IPS-18a (cell line): ENCODE results near the gene NGRN.
"Not testable (repeated sequence)": the region's sequence is repeated elsewhere in the genome, so short reads cannot be mapped to it uniquely, and the experiment has no call there.

ENCODE experiments used
- H3K27ac ChIP-seq: one replicate; pipeline ENCODE4 v1.5.1; 2013; ENCODE audit warnings: low read length
- H3K27me3 ChIP-seq: one replicate; pipeline ENCODE4 v1.6.1; 2013; ENCODE audit warnings: mild to moderate bottlenecking, low read length; ENCODE audit not compliant: control insufficient read depth, insufficient read depth
- H3K36me3 ChIP-seq: one replicate; pipeline ENCODE4 v1.6.1; 2013; ENCODE audit warnings: low read depth, low read length; ENCODE audit not compliant: control insufficient read depth
- H3K4me1 ChIP-seq: one replicate; pipeline ENCODE4 v1.6.1; 2013; ENCODE audit warnings: low read depth, low read length; ENCODE audit not compliant: control insufficient read depth
- H3K4me3 ChIP-seq: one replicate; pipeline ENCODE4 v1.5.1; 2013; ENCODE audit warnings: low read length
- H3K9ac ChIP-seq: one replicate; pipeline ENCODE4 v1.6.1; 2013; ENCODE audit warnings: mild to moderate bottlenecking, low read length, moderate library complexity
- H3K9me3 ChIP-seq: one replicate; pipeline ENCODE4 v1.6.1; 2013; ENCODE audit warnings: low read depth, low read length; ENCODE audit not compliant: control insufficient read depth

Gene NGRN

DNA sequence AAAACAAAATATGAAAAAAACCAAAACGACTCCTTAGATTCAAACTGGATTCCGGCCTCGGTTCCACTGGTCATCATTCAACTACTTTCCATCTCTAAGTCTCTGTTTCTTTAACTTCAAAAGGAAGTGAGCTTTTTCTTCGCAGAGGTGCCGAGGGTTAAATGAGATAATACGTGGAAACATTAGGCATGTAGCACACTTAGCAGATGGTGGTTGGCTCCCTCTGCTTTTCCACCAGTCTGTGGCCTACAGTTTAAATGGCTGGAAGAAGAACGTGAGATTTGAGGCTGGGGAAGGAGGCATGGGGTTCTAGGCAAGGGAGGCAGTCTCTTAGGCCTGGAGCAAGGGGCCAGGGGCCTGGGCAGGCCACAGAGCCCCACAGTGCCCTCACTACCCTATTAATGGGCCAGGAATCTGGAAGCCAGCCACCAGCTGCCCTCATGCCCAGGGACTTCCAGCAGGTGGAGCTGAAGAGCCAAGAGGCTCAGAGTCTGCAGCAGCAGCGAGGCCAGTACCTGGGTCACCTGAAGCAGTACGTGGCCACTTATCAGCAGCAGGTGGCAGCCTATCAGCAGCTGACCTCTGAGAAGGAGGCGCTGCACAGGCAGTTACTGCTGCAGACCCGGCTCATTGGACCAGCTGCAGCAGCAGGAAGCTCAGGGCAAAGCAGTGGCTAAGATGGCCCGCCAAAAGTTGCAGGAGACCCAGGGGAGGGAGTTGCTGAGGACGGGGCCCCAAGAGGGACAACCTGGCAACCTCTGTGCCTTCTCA is 27.8 kb downstream of the NGRN start:
- not testable (repeated sequence) for H3K9ac ChIP-seq, H3K4me1 ChIP-seq, H3K4me3 ChIP-seq, H3K27me3 ChIP-seq, H3K36me3 ChIP-seq, H3K9me3 ChIP-seq, H3K27ac ChIP-seq

DNA sequence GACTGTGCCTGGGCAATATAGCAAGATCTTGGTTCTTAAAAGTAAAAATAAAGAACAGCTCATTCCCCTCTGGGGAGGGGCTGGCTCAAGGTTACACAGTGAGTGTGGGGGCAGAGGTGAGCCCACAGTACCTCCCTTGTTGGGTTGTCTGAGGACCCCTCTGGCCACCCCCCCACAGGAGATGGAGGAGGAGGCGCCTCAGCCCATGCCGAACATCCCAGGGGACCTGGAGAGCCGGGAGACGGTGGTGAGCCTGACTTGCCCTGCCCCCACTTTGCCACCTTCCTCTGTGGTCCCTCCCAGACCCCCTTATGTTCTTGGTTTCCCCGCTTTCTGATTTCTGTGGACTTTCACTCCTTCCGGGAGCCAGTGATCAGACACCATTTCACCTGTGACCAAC is 28.7 kb downstream of the NGRN start:
- H3K4me1 ChIP-seq: no peaks in the 10 kb centered on the region
- H3K9me3 ChIP-seq: no peaks in the 10 kb centered on the region
- H3K27ac ChIP-seq: no peak overlapping the region
- H3K36me3 ChIP-seq: no peaks in the 10 kb centered on the region
- no peak overlapping the region for H3K9ac ChIP-seq
- H3K27me3 ChIP-seq: no peaks in the 10 kb centered on the region
- H3K4me3 ChIP-seq: no peak overlapping the region

DNA sequence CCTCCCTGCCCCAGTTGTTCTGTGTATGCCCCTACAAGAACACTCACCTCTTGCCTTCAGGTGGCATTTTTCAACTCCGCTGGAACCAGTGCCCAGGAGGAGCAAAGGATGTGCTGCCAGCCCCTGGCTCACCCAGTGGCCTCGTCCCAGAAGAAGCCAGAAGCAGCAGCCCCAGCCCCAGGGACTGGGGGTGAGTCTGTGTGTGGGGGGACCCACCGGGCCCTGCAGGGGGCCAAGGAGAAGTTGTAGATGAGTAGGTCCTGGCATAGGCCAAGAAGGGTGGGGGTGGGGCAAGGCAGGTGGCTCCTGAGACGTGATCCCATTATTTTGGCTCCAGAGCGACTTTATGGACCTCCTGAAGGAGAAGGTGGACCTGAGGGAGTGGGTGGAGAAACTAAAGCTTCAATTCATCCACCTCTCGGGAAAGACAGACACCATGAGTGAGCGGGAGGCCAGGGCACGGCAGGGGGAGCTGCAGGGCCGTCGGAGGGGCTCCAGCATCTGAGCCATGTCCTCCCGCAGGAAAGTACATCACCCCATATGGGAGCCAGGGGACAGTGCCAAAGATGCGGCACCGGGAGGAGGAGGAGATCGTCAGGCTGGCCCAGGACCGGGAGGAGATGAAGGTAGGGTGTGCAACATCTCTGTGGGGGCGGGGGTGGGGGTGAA is 29.3 kb downstream of the NGRN start:
- H3K9me3 ChIP-seq: no peaks in the 10 kb centered on the region
- no peaks in the 10 kb centered on the region for H3K36me3 ChIP-seq
- no peak overlapping the region for H3K4me3 ChIP-seq
- H3K27ac ChIP-seq: no peak overlapping the region
- H3K27me3 ChIP-seq: no peaks in the 10 kb centered on the region
- no peak overlapping the region for H3K9ac ChIP-seq
- H3K4me1 ChIP-seq: no peaks in the 10 kb centered on the region

DNA sequence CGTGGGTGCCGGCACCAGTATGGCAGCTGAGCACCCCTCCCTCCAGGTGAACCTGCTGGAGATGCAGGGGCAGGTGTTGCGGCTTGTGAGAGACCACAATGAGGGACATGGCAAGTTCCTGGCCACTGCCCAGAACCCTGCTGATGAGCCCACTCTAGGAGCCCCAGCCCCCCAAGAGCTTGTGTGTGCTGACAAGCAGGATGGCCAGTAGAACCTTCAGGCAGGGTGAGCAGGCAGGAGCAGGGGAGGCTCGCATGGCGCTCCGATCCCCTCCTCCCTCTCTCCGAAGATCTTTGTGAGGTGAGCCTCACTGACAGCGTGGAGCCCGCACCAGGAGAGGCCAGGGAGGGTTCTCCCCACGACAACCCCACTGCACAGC is 29.8 kb downstream of the NGRN start:
- H3K9me3 ChIP-seq: no peaks in the 10 kb centered on the region

DNA sequence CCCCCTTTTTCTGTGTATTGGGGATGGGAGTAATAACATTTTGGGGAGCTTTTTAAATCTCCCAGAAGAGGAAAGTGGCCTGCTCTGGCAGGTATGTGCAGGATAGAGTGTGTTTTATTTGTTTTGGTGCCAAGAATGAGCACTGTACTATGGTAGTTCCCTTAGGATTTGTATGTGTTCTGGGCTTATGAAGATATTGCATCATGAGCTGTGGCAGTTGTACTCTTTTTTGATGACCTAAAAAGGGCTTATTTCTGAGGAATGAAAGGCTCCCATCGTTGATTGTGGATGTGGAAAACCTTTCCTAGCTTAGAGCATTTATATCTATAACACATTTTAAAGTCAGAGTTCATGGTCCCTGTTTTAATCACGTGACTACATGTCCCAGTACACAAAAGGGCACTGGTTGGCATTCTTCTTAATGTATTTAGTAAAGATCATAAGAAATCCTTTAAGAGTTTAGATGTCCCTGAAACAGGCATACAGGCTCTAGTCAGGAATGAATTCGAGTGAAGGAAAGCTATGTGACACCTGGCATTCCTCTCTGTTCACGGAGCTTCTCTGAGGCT is 30.9 kb downstream of the NGRN start:
- not testable (repeated sequence) for H3K27me3 ChIP-seq, H3K4me3 ChIP-seq, H3K9ac ChIP-seq, H3K4me1 ChIP-seq, H3K9me3 ChIP-seq, H3K27ac ChIP-seq, H3K36me3 ChIP-seq

More for the DNA sequence above, 29.8 kb downstream of the NGRN start:
- Histone ChIP-seq H3K27me3 (no peaks in the 10 kb centered on the region), H3K4me1 (no peaks in the 10 kb centered on the region), H3K36me3 (no peaks in the 10 kb centered on the region), H3K4me3 (no peak overlapping the region), H3K27ac (no peak overlapping the region), H3K9ac (no peak overlapping the region)

- Histone ChIP-seq H3K9me3 (no peaks in the 10 kb centered on the region), H3K4me1 (peaks cover 8% of the 10 kb centered on the region), H3K4me3 (no peak overlapping the region), H3K36me3 (no peaks in the 10 kb centered on the region), H3K27me3 (no peaks in the 10 kb centered on the region), H3K27ac (no peak overlapping the region), H3K9ac (no peak overlapping the region)
Measured at GRCh38 chr15:90297021-90297420, 31.5 kb downstream of the NGRN start.

DNA sequence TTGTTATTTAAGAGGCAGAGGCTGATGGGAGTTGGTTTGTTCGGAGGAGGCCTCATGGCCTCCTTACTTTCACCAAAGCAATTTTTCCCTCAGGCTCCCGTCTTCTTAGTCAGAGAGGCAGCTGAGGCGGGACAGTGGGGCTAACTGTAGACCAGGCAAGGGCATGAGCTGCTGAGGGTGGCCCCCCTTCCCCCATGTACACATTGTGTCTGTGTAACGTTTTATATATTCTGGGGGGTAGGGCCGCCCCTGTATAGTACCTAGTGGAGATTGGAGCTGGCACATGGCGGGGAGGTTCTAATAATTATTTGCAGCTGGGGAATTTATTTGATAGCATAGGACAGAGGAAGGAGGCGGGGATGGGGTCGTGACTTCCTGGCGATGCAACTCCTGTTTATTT is 35.1 kb downstream of the NGRN start:
- no peaks in the 10 kb centered on the region for H3K36me3 ChIP-seq
- H3K27ac ChIP-seq: no peak overlapping the region

DNA sequence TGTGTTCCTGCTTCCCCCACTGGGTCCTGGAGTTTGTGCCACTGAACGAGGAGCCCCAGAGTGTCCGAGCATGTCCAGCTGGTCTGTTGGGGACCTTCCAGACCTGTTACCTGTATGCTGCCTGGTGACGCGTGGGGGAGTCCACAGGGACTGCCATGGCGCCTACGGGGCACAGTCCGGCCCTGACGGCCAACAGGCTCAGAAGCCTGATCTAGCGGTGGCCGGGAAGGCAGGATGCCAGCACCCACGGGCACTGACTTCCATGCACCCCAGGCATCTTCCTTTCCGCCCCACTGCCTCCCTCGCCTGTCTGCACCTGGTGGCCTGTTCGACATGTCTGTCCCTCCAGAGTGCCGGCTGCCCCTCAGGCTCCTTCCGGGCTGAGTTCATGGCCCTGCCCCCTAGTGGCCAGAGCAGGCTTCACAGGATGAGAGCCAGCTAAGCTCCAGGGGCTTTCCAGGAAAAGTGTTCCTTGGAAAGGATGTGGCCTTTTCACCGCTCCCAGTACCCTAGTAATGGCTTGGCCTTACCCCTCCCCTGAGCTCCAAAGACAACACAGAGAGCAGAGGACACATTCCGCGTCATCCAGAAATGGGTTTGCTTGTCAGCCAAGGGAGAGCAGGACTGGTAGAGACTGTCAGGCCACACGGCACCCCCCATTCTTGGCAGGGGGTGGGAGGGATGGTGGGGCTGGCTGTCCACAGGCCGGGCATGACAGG is 35.7 kb downstream of the NGRN start:
- H3K9me3 ChIP-seq: no peaks in the 10 kb centered on the region
- peaks cover 8% of the 10 kb centered on the region for H3K4me1 ChIP-seq
- H3K36me3 ChIP-seq: no peaks in the 10 kb centered on the region
- H3K27me3 ChIP-seq: no peaks in the 10 kb centered on the region
- H3K9ac ChIP-seq: no peak overlapping the region
- H3K4me3 ChIP-seq: no peak overlapping the region
- no peak overlapping the region for H3K27ac ChIP-seq

More for the DNA sequence above, 35.1 kb downstream of the NGRN start:
- H3K9me3 ChIP-seq: no peaks in the 10 kb centered on the region
- H3K9ac ChIP-seq: no peak overlapping the region
- no peaks in the 10 kb centered on the region for H3K27me3 ChIP-seq
- H3K4me1 ChIP-seq: peaks cover 8% of the 10 kb centered on the region
- no peak overlapping the region for H3K4me3 ChIP-seq

DNA sequence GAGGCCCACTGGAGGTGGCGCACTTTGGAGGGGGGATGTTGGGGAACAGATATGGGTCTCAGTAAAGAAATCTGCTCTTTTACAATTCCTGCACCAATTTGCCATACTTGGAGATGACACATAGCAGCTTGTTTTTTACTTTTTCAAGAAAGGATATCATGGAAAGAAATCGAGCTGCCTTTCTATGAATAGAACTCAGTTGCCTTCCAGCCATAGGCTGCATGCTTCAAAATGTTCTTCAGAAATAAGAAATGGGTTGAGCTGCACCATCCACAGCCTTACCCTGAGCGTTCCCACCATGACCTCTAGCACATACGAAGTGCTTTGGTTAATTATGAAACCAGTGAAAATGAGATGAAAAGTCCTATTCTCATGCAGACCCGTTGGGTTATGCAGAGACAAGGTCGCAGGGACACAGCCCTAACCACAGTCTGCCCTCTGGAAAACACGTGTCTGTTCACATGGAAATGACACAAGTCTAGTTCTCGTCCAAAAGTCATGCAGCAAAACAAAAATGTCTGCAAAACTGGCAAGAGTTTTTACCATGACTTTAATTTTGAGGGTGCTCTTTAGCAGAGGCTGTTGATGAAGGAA is 36.3 kb downstream of the NGRN start:
- Histone ChIP-seq H3K27ac (no peak overlapping the region), H3K4me1 (peaks cover 8% of the 10 kb centered on the region), H3K9me3 (no peaks in the 10 kb centered on the region), H3K4me3 (no peak overlapping the region), H3K9ac (no peak overlapping the region), H3K27me3 (no peaks in the 10 kb centered on the region), H3K36me3 (no peaks in the 10 kb centered on the region)

DNA sequence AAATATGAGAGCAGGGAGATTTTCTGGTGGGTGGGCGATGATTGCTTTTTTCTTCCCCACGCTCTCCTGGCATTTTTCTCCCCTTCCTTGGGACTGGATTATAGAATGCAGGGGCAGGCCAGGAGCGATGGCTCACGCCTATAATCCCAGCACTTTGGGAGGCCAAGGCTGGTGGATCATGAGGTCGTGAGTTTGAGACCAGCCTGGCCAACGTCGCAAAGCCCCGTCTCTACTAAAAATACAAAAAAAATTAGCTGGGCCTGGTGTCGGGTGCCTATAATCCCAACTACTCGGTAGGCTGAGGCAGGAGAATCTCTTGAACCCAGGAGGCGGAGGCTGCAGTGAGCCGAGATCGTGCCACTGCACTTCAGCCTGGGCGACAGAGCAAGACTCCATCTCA is 39.9 kb downstream of the NGRN start:
- H3K9me3 ChIP-seq, H3K4me1 ChIP-seq, H3K27me3 ChIP-seq, H3K9ac ChIP-seq, H3K4me3 ChIP-seq, H3K27ac ChIP-seq, H3K36me3 ChIP-seq: not testable (repeated sequence)

GRCh38 chr15:90305932-90306331 is 40.5 kb downstream of the NGRN start:
- Histone ChIP-seq H3K9me3 (no peaks in the 10 kb centered on the region), H3K36me3 (no peaks in the 10 kb centered on the region), H3K27ac (no peak overlapping the region), H3K4me3 (no peak overlapping the region), H3K9ac (no peak overlapping the region), H3K4me1 (peaks cover 8% of the 10 kb centered on the region), H3K27me3 (no peaks in the 10 kb centered on the region)
